GM21825 (cell line): Measurements from ENCODE around the gene AVPR1A.
"Not testable (repeated sequence)": the region's sequence is repeated elsewhere in the genome, so short reads cannot be mapped to it uniquely, and the experiment has no call there.

ENCODE experiments used
- ATAC-seq: cut with Tn5 transposase; IDR thresholded peaks from one replicate; pipeline ENCODE4 v1.9.1; 2021; ENCODE audit warnings: mild to moderate bottlenecking, moderate library complexity; ENCODE audit not compliant: unreplicated experiment

AVPR1A gene

GRCh38 chr12:63150713-63151622, at the start of gene AVPR1A:
AVPR1A (minus strand) TSS chr12:63151201; CDS start chr12:63150836, 365 bp downstream.
- ATAC-seq: no peak

GRCh38 chr12:63196168-63196567, 45.2 kb upstream of the AVPR1A start:
- no peak for ATAC-seq

- ATAC-seq: no peak
Measured at GRCh38 chr12:63179224-63179623, 28.2 kb upstream of the AVPR1A start.

- no peak for ATAC-seq
Measured at GRCh38 chr12:63170321-63170720, 19.3 kb upstream of the AVPR1A start.

GRCh38 chr12:63167741-63168140, 16.7 kb upstream of the AVPR1A start:
- not testable (repeated sequence) for ATAC-seq

- ATAC-seq: no peak
Measured at GRCh38 chr12:63164911-63165310, 13.9 kb upstream of the AVPR1A start.

GRCh38 chr12:63163541-63163940, 12.5 kb upstream of the AVPR1A start:
- ATAC-seq: no peak

GRCh38 chr12:63155375-63155774, 4.4 kb upstream of the AVPR1A start:
- no peak for ATAC-seq

- no peak for ATAC-seq
Measured at GRCh38 chr12:63154560-63154959, 3.6 kb upstream of the AVPR1A start.

- no peak for ATAC-seq
Measured at GRCh38 chr12:63152321-63152700, 1.3 kb upstream of the AVPR1A start.

GRCh38 chr12:63151623-63152320, 771 bp upstream of the AVPR1A start:
- ATAC-seq: peak; percentile 57

- ATAC-seq: no peak
Measured at GRCh38 chr12:63149909-63150712, 890 bp downstream of the AVPR1A start.

GRCh38 chr12:63144556-63144955, 6.4 kb downstream of the AVPR1A start:
- ATAC-seq: no peak

GRCh38 chr12:63138488-63138887, 12.5 kb downstream of the AVPR1A start:
- ATAC-seq: no peak

- no peak for ATAC-seq
Measured at GRCh38 chr12:63133981-63134380, 17.0 kb downstream of the AVPR1A start.

- ATAC-seq: no peak
Measured at GRCh38 chr12:63132201-63132600, 18.8 kb downstream of the AVPR1A start.

GRCh38 chr12:63129927-63130326, 21.1 kb downstream of the AVPR1A start:
- ATAC-seq: no peak

- ATAC-seq: no peak
Measured at GRCh38 chr12:63124778-63125177, 26.2 kb downstream of the AVPR1A start.

- no peak for ATAC-seq
Measured at GRCh38 chr12:63103494-63104131, 47.4 kb downstream of the AVPR1A start.

- no peak for ATAC-seq
Measured at GRCh38 chr12:63101920-63102319, 49.1 kb downstream of the AVPR1A start.

GRCh38 chr12:63098851-63099250, 52.1 kb downstream of the AVPR1A start:
- no peak for ATAC-seq
